H1 (cell line): Measurements from ENCODE around the gene CLBA1. TPM values are rescaled to one million over a fixed set of nuclear protein-coding genes. Genes with fewer than 3 reads are reported as not detected.

Source experiments
- CTCF ChIA-PET: fragments of 300-600 bp; sonication (Branson Sonifier 250); formaldehyde crosslinking; loops from one replicate; lab custom pipeline; 2021; ENCODE audit not compliant: partially characterized antibody; lab: Charles Lee
- POLR2A ChIA-PET: fragments of 300-600 bp; sonication (Branson Sonifier 250); formaldehyde crosslinking; loops from one replicate; lab custom pipeline; 2021; ENCODE audit warnings: inconsistent platforms; ENCODE audit not compliant: partially characterized antibody; lab: Charles Lee
- DNase-seq, 2 experiments: peaks; one replicate each; pipeline versions ENCODE4 v3.0.0 to v3.0.0-alpha.2; 2010 to 2022; ENCODE audit warnings: low spot score in 2 of 2, low read depth in 1 of 2, mixed read lengths in 1 of 2
- FAIRE-seq: peaks from 2 replicates; lab custom pipeline; 2011; peaks lifted over from hg19 to GRCh38; lab: Jason Lieb, UNC
- H2AFZ ChIP-seq: 2 replicates; pipeline ENCODE4 v1.8.1; 2012; ENCODE audit warnings: low read length, inconsistent platforms
- H2AK5ac ChIP-seq: 2 replicates; pipeline ENCODE4 v1.6.1; 2013; ENCODE audit warnings: low read depth, low read length
- H2BK120ac ChIP-seq: replicated peaks from 2 replicates; pipeline ENCODE3; 2013; ENCODE audit warnings: low read depth, low read length, inconsistent platforms
- H2BK12ac ChIP-seq: 2 replicates; pipeline ENCODE4 v1.6.1; 2013; ENCODE audit warnings: low read depth, low read length
- H2BK15ac ChIP-seq: 2 replicates; pipeline ENCODE4 v1.6.1; 2013; ENCODE audit warnings: low read length
- H2BK20ac ChIP-seq: 2 replicates; pipeline ENCODE4 v1.6.1; 2013; ENCODE audit warnings: low read length
- H2BK5ac ChIP-seq: 2 replicates; pipeline ENCODE4 v1.6.1; 2013; ENCODE audit warnings: low read depth, low read length
- H3K14ac ChIP-seq: 2 replicates; pipeline ENCODE4 v1.6.1; 2013; ENCODE audit warnings: inconsistent platforms; ENCODE audit not compliant: insufficient read length
- H3K18ac ChIP-seq: 2 replicates; pipeline ENCODE4 v1.6.1; 2013; ENCODE audit warnings: low read length; ENCODE audit errors: extremely low read depth
- H3K23ac ChIP-seq: 2 replicates; pipeline ENCODE4 v1.6.1; 2013; ENCODE audit warnings: inconsistent platforms; ENCODE audit not compliant: insufficient read length
- H3K23me2 ChIP-seq: 2 replicates; pipeline ENCODE4 v1.6.1; 2013; ENCODE audit warnings: low read depth, low read length
- H3K27ac ChIP-seq: 2 replicates; pipeline ENCODE4 v1.6.1; 2011; ENCODE audit warnings: low read depth, low read length, inconsistent platforms
- H3K27me3 ChIP-seq, 4 experiments: replicated peaks in 1 of 4; 1 replicate in 1 of 4; 2 replicates in 3 of 4; pipeline versions ENCODE4 v1.6.1 to v1.8.1; 2011 to 2013; ENCODE audit warnings: low read length in 3 of 4, mild to moderate bottlenecking in 3 of 4, inconsistent platforms in 2 of 4, mixed read lengths in 2 of 4, moderate library complexity in 1 of 4; ENCODE audit not compliant: control insufficient read depth in 3 of 4, insufficient read depth in 3 of 4; ENCODE audit errors: extremely low read depth in 1 of 4
- H3K36me3 ChIP-seq, 4 experiments: 2 replicates each; pipeline versions ENCODE4 v1.6.1 to v1.8.1; 2011 to 2013; ENCODE audit warnings: mild to moderate bottlenecking in 4 of 4, low read length in 3 of 4, moderate library complexity in 2 of 4, control low read depth in 1 of 4, inconsistent platforms in 1 of 4; ENCODE audit not compliant: insufficient read depth in 4 of 4, control insufficient read depth in 2 of 4
- H3K4ac ChIP-seq: replicated peaks from 2 replicates; pipeline ENCODE3; 2013; ENCODE audit warnings: low read length, low read depth, mixed read lengths, inconsistent platforms; ENCODE audit not compliant: insufficient read length
- H3K4me1 ChIP-seq, 4 experiments: replicated peaks in 1 of 4; 1 replicate in 1 of 4; 2 replicates in 3 of 4; pipeline versions ENCODE4 v1.6.1 to v1.8.1; 2011 to 2013; ENCODE audit warnings: low read length in 3 of 4, inconsistent platforms in 2 of 4, mixed read lengths in 1 of 4; ENCODE audit not compliant: insufficient read depth in 4 of 4, control insufficient read depth in 3 of 4
- H3K4me2 ChIP-seq, 2 experiments: 2 replicates each; pipeline versions ENCODE4 v1.6.1 to v1.8.1; 2011 to 2013; ENCODE audit warnings: low read depth in 2 of 2, low read length in 2 of 2, control low read depth in 1 of 2, inconsistent platforms in 1 of 2, mild to moderate bottlenecking in 1 of 2; ENCODE audit not compliant: insufficient read depth in 1 of 2
- H3K4me3 ChIP-seq, 4 experiments: fragments of 200-600, 300-600 bp in 1 of 4; sonication (generic), shearing (Covaris generic), sonication (Bioruptor Twin) in 1 of 4; 2 replicates each; pipeline versions ENCODE4 v1.5.1 to v1.8.1; 2011 to 2016; ENCODE audit warnings: low read length in 4 of 4, low read depth in 3 of 4, control low read depth in 2 of 4, inconsistent platforms in 2 of 4, mild to moderate bottlenecking in 2 of 4, mixed read lengths in 1 of 4, moderate library complexity in 1 of 4; ENCODE audit not compliant: insufficient read depth in 2 of 4; ENCODE audit errors: extremely low read depth in 1 of 4
- H3K56ac ChIP-seq: replicated peaks from 2 replicates; pipeline ENCODE3; 2013; ENCODE audit warnings: low read depth, mild to moderate bottlenecking, mixed read lengths, low read length, inconsistent platforms; ENCODE audit not compliant: insufficient read length
- H3K79me1 ChIP-seq: 2 replicates; pipeline ENCODE4 v1.6.1; 2013; ENCODE audit warnings: low read depth, low read length, control low read depth
- H3K79me2 ChIP-seq, 2 experiments: 2 replicates each; pipeline versions ENCODE4 v1.6.1 to v1.8.1; 2012 to 2013; ENCODE audit warnings: low read length in 2 of 2, mild to moderate bottlenecking in 2 of 2, inconsistent platforms in 1 of 2; ENCODE audit not compliant: insufficient read depth in 2 of 2, control insufficient read depth in 1 of 2
- H3K9ac ChIP-seq, 4 experiments: replicated peaks in 1 of 4; 1 replicate in 1 of 4; 2 replicates in 3 of 4; pipeline versions ENCODE4 v1.6.1 to v1.8.1; 2011 to 2013; ENCODE audit warnings: low read depth in 3 of 4, low read length in 3 of 4, control low read depth in 2 of 4, mild to moderate bottlenecking in 2 of 4, moderate library complexity in 2 of 4, inconsistent platforms in 1 of 4; ENCODE audit errors: extremely low read depth in 1 of 4
- H3K9me3 ChIP-seq, 2 experiments: 2 replicates each; pipeline versions ENCODE4 v1.6.1 to v1.8.1; 2012 to 2013; ENCODE audit warnings: mild to moderate bottlenecking in 2 of 2, moderate library complexity in 2 of 2, control low read depth in 1 of 2, inconsistent platforms in 1 of 2, low read depth in 1 of 2, low read length in 1 of 2, mixed read lengths in 1 of 2; ENCODE audit not compliant: insufficient read depth in 2 of 2
- H4K20me1 ChIP-seq, 2 experiments: replicated peaks in 1 of 2; 2 replicates each; pipeline versions ENCODE3 to v1.8.1; 2011 to 2013; ENCODE audit warnings: inconsistent platforms in 2 of 2, low read length in 2 of 2, mild to moderate bottlenecking in 1 of 2; ENCODE audit not compliant: insufficient read depth in 2 of 2, control insufficient read depth in 1 of 2
- H4K5ac ChIP-seq: 2 replicates; pipeline ENCODE4 v1.6.1; 2013; ENCODE audit warnings: low read length, low read depth, mixed read lengths, inconsistent platforms; ENCODE audit not compliant: insufficient read length
- H4K8ac ChIP-seq: 2 replicates; pipeline ENCODE4 v1.8.0; 2013; ENCODE audit warnings: mild to moderate bottlenecking, moderate library complexity, low read length, inconsistent platforms; ENCODE audit not compliant: insufficient read depth; ENCODE audit errors: extremely low read depth
- H4K91ac ChIP-seq: replicated peaks from 2 replicates; pipeline ENCODE3; 2013; ENCODE audit warnings: low read length, mixed read lengths, inconsistent platforms; ENCODE audit not compliant: insufficient read length
- EP300 ChIP-seq, 2 experiments: IDR thresholded peaks; 1 replicate in 1 of 2; 2 replicates in 1 of 2; pipeline ENCODE4 v1.6.1; 2011 to 2012; ENCODE audit warnings: low read depth in 2 of 2, low read length in 2 of 2, mild to moderate bottlenecking in 2 of 2, borderline replicate concordance in 1 of 2, inconsistent platforms in 1 of 2, moderate library complexity in 1 of 2
- JUND ChIP-seq: IDR thresholded peaks from 2 replicates; pipeline ENCODE4 v1.6.1; 2011; ENCODE audit warnings: mild to moderate bottlenecking, improper control_type of control experiment, low read length
- PHF8 ChIP-seq: fragments of 200-600 bp; sonication (generic); conservative IDR thresholded peaks from 2 replicates; pipeline ENCODE4 v1.7.1; 2012; ENCODE audit warnings: low read depth, mild to moderate bottlenecking, inconsistent platforms, low read length, moderate library complexity
- RFX5 ChIP-seq: IDR thresholded peaks from 2 replicates; pipeline ENCODE4 v1.6.1; 2011; ENCODE audit warnings: low read depth, low read length, improper control_type of control experiment, borderline replicate concordance
- SUZ12 ChIP-seq: fragments of 200-600 bp; sonication (generic); IDR thresholded peaks from 2 replicates; pipeline ENCODE4 v1.6.1; 2012; ENCODE audit warnings: mild to moderate bottlenecking, inconsistent platforms, low read length, moderate library complexity, mixed read lengths
- WGBS, 2 experiments: shearing (Covaris generic) in 1 of 2; methylation state at CpG; one replicate each; pipeline versions ENCODE4 v1.1.6 to v1.1.7; 2013 to 2015; ENCODE audit warnings: low lambda C conversion rate in 2 of 2, mixed read lengths in 2 of 2, inconsistent platforms in 1 of 2, low coverage in 1 of 2, missing lambda C conversion rate in 1 of 2; ENCODE audit not compliant: insufficient replicate concordance in 2 of 2, insufficient coverage in 1 of 2, insufficient read length in 1 of 2; ENCODE audit errors: extremely low coverage in 1 of 2, missing lambda C conversion rate in 1 of 2; 5-methylcytosine and 5-hydroxymethylcytosine counted together
- polyA plus RNA-seq, 7 experiments: library from polyadenylated mRNA; depleted of rRNA in 3 of 7; stranded (reverse) in 5 of 7; unstranded in 2 of 7; fragments of >200 nt in 5 of 7; fragments of 200-250 nt in 2 of 7; gene quantifications; 1 replicate in 5 of 7; 2 replicates in 1 of 7; 4 replicates in 1 of 7; pipeline versions ENCODE4 v1.2.1 to v1.2.3, GENCODE V29; 2011 to 2013; ENCODE audit warnings: missing spikeins in 2 of 7, mixed read lengths in 2 of 7
- total RNA-seq: library from RNA; stranded (reverse); fragmentation: NEBNext Ultra II Directional; extraction: Animal tissue kit (Norgen Biotek cat#: 25700); gene quantifications from 2 replicates; pipeline ENCODE4 v1.2.1, GENCODE V29; 2021
- TF ChIP-seq, protein P1 (sequence below): IDR thresholded peaks from 2 replicates; pipeline ENCODE4 v1.6.1; 2011; ENCODE audit warnings: low read depth, mild to moderate bottlenecking, low read length; ENCODE audit not compliant: insufficient read depth
- TF ChIP-seq, protein P2 (sequence below), 3 experiments: IDR thresholded peaks; 1 replicate in 2 of 3; 2 replicates in 1 of 3; pipeline versions ENCODE4 v1.5.1 to v1.6.1; 2011; ENCODE audit warnings: low read length in 3 of 3, mild to moderate bottlenecking in 3 of 3, inconsistent platforms in 2 of 3, low read depth in 1 of 3, moderate library complexity in 1 of 3; ENCODE audit not compliant: insufficient read depth in 1 of 3; ENCODE audit errors: control extremely low read depth in 1 of 3

Gene CLBA1
- total and polyA plus RNA-seq, 2 of the 8 experiments (the other 6 are each of a cell fraction or from before 2014, with no cell fraction given), result 1.6 to 2.4 TPM

DNA sequence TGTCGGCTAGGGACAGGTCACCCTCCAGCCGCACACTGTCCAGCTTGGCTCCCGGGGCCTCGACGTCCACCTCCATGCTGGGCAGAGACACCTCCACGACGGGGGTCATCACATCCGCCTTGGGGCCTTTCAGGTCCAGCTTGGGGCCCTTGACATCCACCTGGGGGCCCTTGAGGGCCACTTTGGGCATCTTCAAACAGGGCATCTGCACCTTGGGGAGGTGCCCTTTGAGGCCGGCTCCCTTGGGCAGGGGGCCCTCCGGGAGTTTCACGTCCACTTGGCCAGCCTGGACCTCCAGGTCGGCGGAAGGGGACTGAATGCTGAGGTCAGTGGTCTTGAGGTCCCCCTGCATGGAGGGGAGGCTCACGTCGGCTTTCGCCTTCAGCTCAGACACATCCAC, 43.0 kb upstream of the CLBA1 start:
- no peak overlapping the region for H3K14ac ChIP-seq
- H3K4me1 ChIP-seq, result no peaks in the 10 kb centered on the region
- no peaks in the 10 kb centered on the region for H3K79me2 ChIP-seq
- no peak overlapping the region for H4K91ac ChIP-seq
- no peak overlapping the region for H2AFZ ChIP-seq
- H4K5ac ChIP-seq, result no peak overlapping the region
- peaks cover 0 to 27% (median 9%) of the 10 kb centered on the region in 4 experiments; a peak in 6 of 7 replicates for H3K27me3 ChIP-seq
- no peak for DNase-seq
- no peak overlapping the region for H2BK15ac ChIP-seq
- H3K4me2 ChIP-seq, result no peak overlapping the region
- peaks cover 0 to 49% of the 10 kb centered on the region in 2 experiments; a peak in 1 of 4 replicates for H3K9me3 ChIP-seq
- no peaks in the 10 kb centered on the region for H4K20me1 ChIP-seq
- H3K79me1 ChIP-seq, result no peaks in the 10 kb centered on the region
- H2BK5ac ChIP-seq, result no peak overlapping the region
- no peak for FAIRE-seq
- no peak overlapping the region for H3K18ac ChIP-seq
- H2BK20ac ChIP-seq, result no peak overlapping the region
- TF ChIP-seq EP300 (IDR thresholded peaks at IDR 0.05; ENCODE audit: borderline replicate concordance in 1 of 2, low read depth in 2 of 2, low read length in 2 of 2) (no peak), JUND (no peak), RFX5 (no peak), SUZ12 (no peak), PHF8 (no peak)
- TF ChIP-seq, protein P1, sequence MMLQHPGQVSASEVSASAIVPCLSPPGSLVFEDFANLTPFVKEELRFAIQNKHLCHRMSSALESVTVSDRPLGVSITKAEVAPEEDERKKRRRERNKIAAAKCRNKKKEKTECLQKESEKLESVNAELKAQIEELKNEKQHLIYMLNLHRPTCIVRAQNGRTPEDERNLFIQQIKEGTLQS, result no peak
- TF ChIP-seq, protein P2, sequence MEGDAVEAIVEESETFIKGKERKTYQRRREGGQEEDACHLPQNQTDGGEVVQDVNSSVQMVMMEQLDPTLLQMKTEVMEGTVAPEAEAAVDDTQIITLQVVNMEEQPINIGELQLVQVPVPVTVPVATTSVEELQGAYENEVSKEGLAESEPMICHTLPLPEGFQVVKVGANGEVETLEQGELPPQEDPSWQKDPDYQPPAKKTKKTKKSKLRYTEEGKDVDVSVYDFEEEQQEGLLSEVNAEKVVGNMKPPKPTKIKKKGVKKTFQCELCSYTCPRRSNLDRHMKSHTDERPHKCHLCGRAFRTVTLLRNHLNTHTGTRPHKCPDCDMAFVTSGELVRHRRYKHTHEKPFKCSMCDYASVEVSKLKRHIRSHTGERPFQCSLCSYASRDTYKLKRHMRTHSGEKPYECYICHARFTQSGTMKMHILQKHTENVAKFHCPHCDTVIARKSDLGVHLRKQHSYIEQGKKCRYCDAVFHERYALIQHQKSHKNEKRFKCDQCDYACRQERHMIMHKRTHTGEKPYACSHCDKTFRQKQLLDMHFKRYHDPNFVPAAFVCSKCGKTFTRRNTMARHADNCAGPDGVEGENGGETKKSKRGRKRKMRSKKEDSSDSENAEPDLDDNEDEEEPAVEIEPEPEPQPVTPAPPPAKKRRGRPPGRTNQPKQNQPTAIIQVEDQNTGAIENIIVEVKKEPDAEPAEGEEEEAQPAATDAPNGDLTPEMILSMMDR (IDR thresholded peaks at IDR 0.05; ENCODE audit: control extremely low read depth in 1 of 3, insufficient read depth in 1 of 3, low read depth in 1 of 3, low read length in 3 of 3), result no peak
- POLR2A ChIA-PET, result no interaction called here
- H3K4me3 ChIP-seq, result no peak overlapping the region
- no peak overlapping the region for H4K8ac ChIP-seq
- H3K23ac ChIP-seq, result no peak overlapping the region
- H3K56ac ChIP-seq, result no peak overlapping the region
- H2AK5ac ChIP-seq, result no peak overlapping the region
- WGBS, 2 experiments, result 93% methylated on average over 16 of the region's 16 CpGs; no CpG with 5 or more reads in 1 of the 2 experiments
- no peak overlapping the region for H2BK120ac ChIP-seq
- CTCF ChIA-PET, result interaction anchor here (0.6 kb wide), 1 partner anchor 287 kb away, joined by 3 read pairs; no protein-coding TSS in a partner anchor
- no peak overlapping the region for H3K9ac ChIP-seq
- H3K4ac ChIP-seq, result no peak overlapping the region
- no peak overlapping the region for H3K27ac ChIP-seq
- no peaks in the 10 kb centered on the region for H3K36me3 ChIP-seq
- H2BK12ac ChIP-seq, result no peak overlapping the region
- H3K23me2 ChIP-seq, result no peaks in the 10 kb centered on the region
